ENCODE data around the gene IL22RA2. TPM values are rescaled to one million over a fixed set of nuclear protein-coding genes. Genes with fewer than 3 reads are reported as not detected.

IL22RA2 gene
- total and polyA plus RNA-seq, 9 of the 15 experiments (the other 6 are each of a cell fraction or from before 2014, with no cell fraction given), result 0.03 TPM; not detected in 8

DNA sequence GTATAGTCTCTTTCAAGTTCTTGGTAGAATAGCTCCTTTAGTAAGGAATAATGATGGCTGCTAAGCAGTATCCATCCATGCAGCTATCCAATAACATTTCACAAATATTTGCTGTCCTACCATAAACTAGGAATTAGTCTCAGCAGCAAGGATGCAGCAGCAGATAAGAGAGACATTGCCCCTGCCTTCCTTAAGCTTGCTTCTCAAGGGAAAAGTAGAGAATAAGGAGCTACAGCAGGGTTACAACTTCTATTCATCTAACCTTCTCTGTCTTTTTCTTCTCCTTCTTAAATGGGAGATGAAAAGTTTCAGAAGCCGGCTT, 2.4 kb downstream of the IL22RA2 start:
- intact Hi-C loops (cut with micrococcal nuclease) (no loop called here), in situ Hi-C loops (cut with MboI) (no loop called here)
- no peaks in the 10 kb centered on the region for H3K9me1 ChIP-seq (ENCODE audit: control insufficient read depth, insufficient read depth, low read length)
- H3K9me3 ChIP-seq (replicated peaks; ENCODE audit: control insufficient read depth, insufficient read depth, low read depth, low read length), result no peaks in the 10 kb centered on the region; the same call in 1 of the 2 replicates
- BruUV-seq (replicated peaks), result no TSS peak
- no peaks in the 10 kb centered on the region for H3K27me3 ChIP-seq (ENCODE audit: control insufficient read depth in 2 of 2, insufficient read depth in 2 of 2, low read length in 2 of 2)
- no peaks in the 10 kb centered on the region for H3K36me3 ChIP-seq (ENCODE audit: control insufficient read depth, insufficient read depth, low read length)
- no peak overlapping the region for H3K4me3 ChIP-seq
- DNase-seq (ENCODE audit: extremely low read depth in 1 of 4, low spot score in 3 of 4) (no peak), ATAC-seq (no peak; the same call in none of the 3 replicates), FAIRE-seq (no peak)
- H3K27ac ChIP-seq (ENCODE audit: extremely low read depth, low read depth, low read length), result peak overlapping the region; percentile 26; the same call in 2 of the 3 replicates
- CTCF ChIA-PET (ENCODE audit: low intra/inter-chr PET ratio), result no interaction called here
- H3K4me2 ChIP-seq (ENCODE audit: insufficient read depth, low read length), result peak overlapping the region; percentile 72
- no peak overlapping the region; a peak in 1 of 4 replicates for H3K9ac ChIP-seq (ENCODE audit: insufficient read depth in 1 of 2, low read depth in 2 of 2, low read length in 2 of 2)
- POLR2A ChIA-PET, result interaction anchor here (0.6 to 1.4 kb wide), 4 partner anchors 9 to 710 kb away, joined by 3 to 4 read pairs (median 3); no protein-coding TSS in a partner anchor
- H2AFZ ChIP-seq (ENCODE audit: low read depth, low read length), result peak overlapping the region; percentile 95
- no peaks in the 10 kb centered on the region for H4K20me1 ChIP-seq (replicated peaks; ENCODE audit: control insufficient read depth, insufficient read depth, low read length)
- peaks cover 4 to 43% of the 10 kb centered on the region in 2 experiments; a peak in 4 of 5 replicates for H3K4me1 ChIP-seq (replicated peaks in 1 of 2; ENCODE audit: control insufficient read depth in 2 of 2, insufficient read depth in 2 of 2, low read length in 2 of 2)
- 23% methylated on average over 1 of the region's 1 CpG for WGBS (ENCODE audit: insufficient coverage, low coverage, missing lambda C conversion rate)
- H3K79me2 ChIP-seq (ENCODE audit: control insufficient read depth, insufficient read depth, low read length), result no peaks in the 10 kb centered on the region
- TF ChIP-seq ZBTB17 (CRISPR knock-in tag; IDR thresholded peaks at IDR 0.05), result 0 out of 2 replicates have a peak, but pooled peaks have one; percentile 3
- TF ChIP-seq ZNF766 (CRISPR knock-in tag; conservative IDR thresholded peaks at IDR 0.05), result 0 out of 2 replicates have a peak, but pooled peaks have one; percentile 43
- TF ChIP-seq COPS2 (conservative IDR thresholded peaks at IDR 0.05), result no peak
- TF ChIP-seq ZNF175 (CRISPR knock-in tag; IDR thresholded peaks at IDR 0.05; ENCODE audit: low read depth), result peak; percentile 64; the same call in 1 of the 2 replicates
- TF ChIP-seq ZKSCAN8 (CRISPR knock-in tag; IDR thresholded peaks at IDR 0.05), result 0 out of 2 replicates have a peak, but pooled peaks have one; percentile 9
- TF ChIP-seq, protein P1, sequence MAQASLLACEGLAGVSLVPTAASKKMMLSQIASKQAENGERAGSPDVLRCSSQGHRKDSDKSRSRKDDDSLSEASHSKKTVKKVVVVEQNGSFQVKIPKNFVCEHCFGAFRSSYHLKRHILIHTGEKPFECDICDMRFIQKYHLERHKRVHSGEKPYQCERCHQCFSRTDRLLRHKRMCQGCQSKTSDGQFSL (CRISPR knock-in tag; IDR thresholded peaks at IDR 0.05), result no peak
- TF ChIP-seq, protein P1 (tag; IDR thresholded peaks at IDR 0.05), result peak in 1 of 2 experiments; percentile 62; a peak in 1 of 4 replicates
- TF ChIP-seq, protein P2, sequence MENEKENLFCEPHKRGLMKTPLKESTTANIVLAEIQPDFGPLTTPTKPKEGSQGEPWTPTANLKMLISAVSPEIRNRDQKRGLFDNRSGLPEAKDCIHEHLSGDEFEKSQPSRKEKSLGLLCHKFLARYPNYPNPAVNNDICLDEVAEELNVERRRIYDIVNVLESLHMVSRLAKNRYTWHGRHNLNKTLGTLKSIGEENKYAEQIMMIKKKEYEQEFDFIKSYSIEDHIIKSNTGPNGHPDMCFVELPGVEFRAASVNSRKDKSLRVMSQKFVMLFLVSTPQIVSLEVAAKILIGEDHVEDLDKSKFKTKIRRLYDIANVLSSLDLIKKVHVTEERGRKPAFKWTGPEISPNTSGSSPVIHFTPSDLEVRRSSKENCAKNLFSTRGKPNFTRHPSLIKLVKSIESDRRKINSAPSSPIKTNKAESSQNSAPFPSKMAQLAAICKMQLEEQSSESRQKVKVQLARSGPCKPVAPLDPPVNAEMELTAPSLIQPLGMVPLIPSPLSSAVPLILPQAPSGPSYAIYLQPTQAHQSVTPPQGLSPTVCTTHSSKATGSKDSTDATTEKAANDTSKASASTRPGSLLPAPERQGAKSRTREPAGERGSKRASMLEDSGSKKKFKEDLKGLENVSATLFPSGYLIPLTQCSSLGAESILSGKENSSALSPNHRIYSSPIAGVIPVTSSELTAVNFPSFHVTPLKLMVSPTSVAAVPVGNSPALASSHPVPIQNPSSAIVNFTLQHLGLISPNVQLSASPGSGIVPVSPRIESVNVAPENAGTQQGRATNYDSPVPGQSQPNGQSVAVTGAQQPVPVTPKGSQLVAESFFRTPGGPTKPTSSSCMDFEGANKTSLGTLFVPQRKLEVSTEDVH (IDR thresholded peaks at IDR 0.05; ENCODE audit: low read depth, partially characterized antibody), result no peak
- TF ChIP-seq ELF2 (CRISPR knock-in tag; IDR thresholded peaks at IDR 0.05), result peak; percentile 55; the same call in 1 of the 2 replicates
- TF ChIP-seq, protein P3, sequence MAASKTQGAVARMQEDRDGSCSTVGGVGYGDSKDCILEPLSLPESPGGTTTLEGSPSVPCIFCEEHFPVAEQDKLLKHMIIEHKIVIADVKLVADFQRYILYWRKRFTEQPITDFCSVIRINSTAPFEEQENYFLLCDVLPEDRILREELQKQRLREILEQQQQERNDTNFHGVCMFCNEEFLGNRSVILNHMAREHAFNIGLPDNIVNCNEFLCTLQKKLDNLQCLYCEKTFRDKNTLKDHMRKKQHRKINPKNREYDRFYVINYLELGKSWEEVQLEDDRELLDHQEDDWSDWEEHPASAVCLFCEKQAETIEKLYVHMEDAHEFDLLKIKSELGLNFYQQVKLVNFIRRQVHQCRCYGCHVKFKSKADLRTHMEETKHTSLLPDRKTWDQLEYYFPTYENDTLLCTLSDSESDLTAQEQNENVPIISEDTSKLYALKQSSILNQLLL (CRISPR knock-in tag; IDR thresholded peaks at IDR 0.05; ENCODE audit: borderline replicate concordance), result no peak
- TF ChIP-seq ZNF197 (CRISPR knock-in tag; IDR thresholded peaks at IDR 0.05; ENCODE audit: low read depth), result 0 out of 2 replicates have a peak, but pooled peaks have one; percentile 8
- TF ChIP-seq KHSRP (IDR thresholded peaks at IDR 0.05), result no peak
- TF ChIP-seq, protein P4, sequence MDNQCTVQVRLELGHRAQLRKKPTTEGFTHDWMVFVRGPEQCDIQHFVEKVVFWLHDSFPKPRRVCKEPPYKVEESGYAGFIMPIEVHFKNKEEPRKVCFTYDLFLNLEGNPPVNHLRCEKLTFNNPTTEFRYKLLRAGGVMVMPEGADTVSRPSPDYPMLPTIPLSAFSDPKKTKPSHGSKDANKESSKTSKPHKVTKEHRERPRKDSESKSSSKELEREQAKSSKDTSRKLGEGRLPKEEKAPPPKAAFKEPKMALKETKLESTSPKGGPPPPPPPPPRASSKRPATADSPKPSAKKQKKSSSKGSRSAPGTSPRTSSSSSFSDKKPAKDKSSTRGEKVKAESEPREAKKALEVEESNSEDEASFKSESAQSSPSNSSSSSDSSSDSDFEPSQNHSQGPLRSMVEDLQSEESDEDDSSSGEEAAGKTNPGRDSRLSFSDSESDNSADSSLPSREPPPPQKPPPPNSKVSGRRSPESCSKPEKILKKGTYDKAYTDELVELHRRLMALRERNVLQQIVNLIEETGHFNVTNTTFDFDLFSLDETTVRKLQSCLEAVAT (IDR thresholded peaks at IDR 0.05), result no peak
- TF ChIP-seq, protein P5, sequence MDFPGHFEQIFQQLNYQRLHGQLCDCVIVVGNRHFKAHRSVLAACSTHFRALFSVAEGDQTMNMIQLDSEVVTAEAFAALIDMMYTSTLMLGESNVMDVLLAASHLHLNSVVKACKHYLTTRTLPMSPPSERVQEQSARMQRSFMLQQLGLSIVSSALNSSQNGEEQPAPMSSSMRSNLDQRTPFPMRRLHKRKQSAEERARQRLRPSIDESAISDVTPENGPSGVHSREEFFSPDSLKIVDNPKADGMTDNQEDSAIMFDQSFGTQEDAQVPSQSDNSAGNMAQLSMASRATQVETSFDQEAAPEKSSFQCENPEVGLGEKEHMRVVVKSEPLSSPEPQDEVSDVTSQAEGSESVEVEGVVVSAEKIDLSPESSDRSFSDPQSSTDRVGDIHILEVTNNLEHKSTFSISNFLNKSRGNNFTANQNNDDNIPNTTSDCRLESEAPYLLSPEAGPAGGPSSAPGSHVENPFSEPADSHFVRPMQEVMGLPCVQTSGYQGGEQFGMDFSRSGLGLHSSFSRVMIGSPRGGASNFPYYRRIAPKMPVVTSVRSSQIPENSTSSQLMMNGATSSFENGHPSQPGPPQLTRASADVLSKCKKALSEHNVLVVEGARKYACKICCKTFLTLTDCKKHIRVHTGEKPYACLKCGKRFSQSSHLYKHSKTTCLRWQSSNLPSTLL (IDR thresholded peaks at IDR 0.05), result no peak

Data from K562 (cell line).